Left ventricle myocardium inferior (tissue), 1 donor: ENCODE data around the gene KRTAP10-4. TPM values are rescaled to one million over a fixed set of nuclear protein-coding genes. Genes with fewer than 3 reads are reported as not detected.
"Not testable (repeated sequence)": the region's sequence is repeated elsewhere in the genome, so short reads cannot be mapped to it uniquely, and the experiment has no call there.

ENCODE experiments used
- DNase-seq: peaks from one replicate; pipeline ENCODE4 v3.0.0-alpha.2; 2020
- H3K27ac ChIP-seq: fragments of 200-600 bp; replicated peaks from 2 replicates; pipeline ENCODE4 v1.8.0; 2021
- H3K27me3 ChIP-seq: fragments of 200-600 bp; 2 replicates; pipeline ENCODE4 v1.8.0; 2021; ENCODE audit warnings: low read depth
- H3K36me3 ChIP-seq: fragments of 200-600 bp; 2 replicates; pipeline ENCODE4 v1.8.0; 2021
- H3K4me1 ChIP-seq: fragments of 200-600 bp; 2 replicates; pipeline ENCODE4 v1.8.0; 2021
- H3K4me3 ChIP-seq: fragments of 200-600 bp; 2 replicates; pipeline ENCODE4 v1.8.0; 2021; ENCODE audit warnings: mild to moderate bottlenecking, moderate library complexity
- H3K9me3 ChIP-seq: fragments of 200-600 bp; replicated peaks from 2 replicates; pipeline ENCODE4 v1.8.0; 2021
- intact Hi-C: fragments of 100-400 bp; cut with micrococcal nuclease; formaldehyde crosslinking; loops from one replicate; pipeline ENCODE4 v1.11.0; 2022
- total RNA-seq: library from RNA; stranded (reverse); fragmentation: NEBNext Ultra II Directional; extraction: Animal tissue kit (Norgen Biotek cat#: 25700); gene quantifications from one replicate; pipeline ENCODE4 v1.2.1, GENCODE V29; 2021
- TF ChIP-seq, protein P1 (sequence below): fragments of 200-600 bp; IDR thresholded peaks from 2 replicates; pipeline ENCODE4 v1.8.0; 2021; ENCODE audit warnings: antibody characterized with exemption, mild to moderate bottlenecking, borderline replicate concordance
- donor health status: DM: no; HTN: yes; CAD: no; lungs with severe emphysema.

Gene KRTAP10-4
- total RNA-seq, 1 donor from 2014 or later = not detected

DNA sequence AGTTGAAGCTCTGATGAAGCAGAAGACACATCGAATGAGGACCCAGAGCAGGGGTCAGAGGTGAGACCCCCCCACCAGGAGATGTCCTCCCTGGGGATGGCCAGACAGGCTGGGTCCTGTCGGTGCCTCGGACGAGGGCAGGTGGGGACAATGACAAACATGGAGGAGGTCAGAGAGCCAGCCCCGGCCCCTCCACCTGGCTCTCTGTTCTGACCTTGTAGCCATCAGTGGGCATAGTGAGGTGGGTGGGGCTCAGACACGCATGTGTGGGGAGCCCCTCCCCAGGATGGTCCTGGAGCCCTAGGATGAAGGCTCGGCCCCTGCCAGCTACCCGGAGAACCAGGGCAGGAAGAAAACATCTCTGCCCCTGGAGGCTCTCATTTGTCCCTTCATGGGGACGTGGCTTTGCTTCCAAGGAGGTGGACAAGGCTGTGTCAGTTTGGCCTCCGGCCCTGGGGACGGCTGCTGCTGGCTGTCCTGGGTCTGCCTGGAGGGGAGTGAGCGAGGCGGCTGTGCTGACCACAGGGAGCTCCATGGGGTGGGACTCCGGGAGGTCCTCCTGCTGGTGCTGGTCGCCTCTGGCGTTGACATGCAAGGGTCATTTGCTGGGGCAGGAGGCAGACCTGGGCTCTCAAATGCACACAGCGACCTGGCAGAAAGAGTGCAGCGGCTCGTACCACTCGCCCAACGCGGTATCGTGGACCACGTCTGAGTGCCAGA is 16.2 kb downstream of the KRTAP10-4 start:
- Histone ChIP-seq H3K4me3 (no peak overlapping the region), H3K4me1 (peaks cover 8% of the 10 kb centered on the region), H3K36me3 (no peaks in the 10 kb centered on the region), H3K27ac (no peak overlapping the region), H3K27me3 (peaks cover 37% of the 10 kb centered on the region), H3K9me3 (peaks cover 7% of the 10 kb centered on the region)
- DNase-seq = no peak
- TF ChIP-seq, protein P1, sequence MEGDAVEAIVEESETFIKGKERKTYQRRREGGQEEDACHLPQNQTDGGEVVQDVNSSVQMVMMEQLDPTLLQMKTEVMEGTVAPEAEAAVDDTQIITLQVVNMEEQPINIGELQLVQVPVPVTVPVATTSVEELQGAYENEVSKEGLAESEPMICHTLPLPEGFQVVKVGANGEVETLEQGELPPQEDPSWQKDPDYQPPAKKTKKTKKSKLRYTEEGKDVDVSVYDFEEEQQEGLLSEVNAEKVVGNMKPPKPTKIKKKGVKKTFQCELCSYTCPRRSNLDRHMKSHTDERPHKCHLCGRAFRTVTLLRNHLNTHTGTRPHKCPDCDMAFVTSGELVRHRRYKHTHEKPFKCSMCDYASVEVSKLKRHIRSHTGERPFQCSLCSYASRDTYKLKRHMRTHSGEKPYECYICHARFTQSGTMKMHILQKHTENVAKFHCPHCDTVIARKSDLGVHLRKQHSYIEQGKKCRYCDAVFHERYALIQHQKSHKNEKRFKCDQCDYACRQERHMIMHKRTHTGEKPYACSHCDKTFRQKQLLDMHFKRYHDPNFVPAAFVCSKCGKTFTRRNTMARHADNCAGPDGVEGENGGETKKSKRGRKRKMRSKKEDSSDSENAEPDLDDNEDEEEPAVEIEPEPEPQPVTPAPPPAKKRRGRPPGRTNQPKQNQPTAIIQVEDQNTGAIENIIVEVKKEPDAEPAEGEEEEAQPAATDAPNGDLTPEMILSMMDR = no peak
- intact Hi-C loops = no loop called here

DNA sequence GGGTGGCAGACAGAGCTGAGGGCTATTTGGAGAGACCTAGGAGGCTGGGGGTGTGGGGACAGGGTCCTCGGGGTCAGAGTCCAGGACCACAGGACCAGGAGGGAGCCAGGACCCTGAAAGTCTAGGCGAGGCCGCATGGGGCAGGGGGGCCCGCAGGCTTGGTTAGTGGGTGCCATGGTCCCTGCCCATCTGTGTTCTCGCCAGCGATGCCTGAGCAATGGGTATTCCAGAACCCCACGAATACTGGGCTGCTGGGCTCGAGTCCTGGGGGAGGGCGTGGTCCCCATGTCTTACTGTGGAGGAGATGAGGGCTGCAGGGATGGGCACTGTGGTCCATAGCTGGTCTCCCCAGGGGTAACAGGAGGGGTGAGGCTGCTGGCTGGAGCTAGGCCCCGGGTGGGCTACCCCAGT is 16.8 kb downstream of the KRTAP10-4 start:
- Histone ChIP-seq H3K27ac (no peak overlapping the region), H3K4me3 (no peak overlapping the region), H3K9me3 (peaks cover 7% of the 10 kb centered on the region), H3K27me3 (peaks cover 37% of the 10 kb centered on the region), H3K4me1 (peaks cover 8% of the 10 kb centered on the region), H3K36me3 (no peaks in the 10 kb centered on the region)
- intact Hi-C loops = no loop called here
- DNase-seq = no peak
- TF ChIP-seq, protein P1 = no peak

DNA sequence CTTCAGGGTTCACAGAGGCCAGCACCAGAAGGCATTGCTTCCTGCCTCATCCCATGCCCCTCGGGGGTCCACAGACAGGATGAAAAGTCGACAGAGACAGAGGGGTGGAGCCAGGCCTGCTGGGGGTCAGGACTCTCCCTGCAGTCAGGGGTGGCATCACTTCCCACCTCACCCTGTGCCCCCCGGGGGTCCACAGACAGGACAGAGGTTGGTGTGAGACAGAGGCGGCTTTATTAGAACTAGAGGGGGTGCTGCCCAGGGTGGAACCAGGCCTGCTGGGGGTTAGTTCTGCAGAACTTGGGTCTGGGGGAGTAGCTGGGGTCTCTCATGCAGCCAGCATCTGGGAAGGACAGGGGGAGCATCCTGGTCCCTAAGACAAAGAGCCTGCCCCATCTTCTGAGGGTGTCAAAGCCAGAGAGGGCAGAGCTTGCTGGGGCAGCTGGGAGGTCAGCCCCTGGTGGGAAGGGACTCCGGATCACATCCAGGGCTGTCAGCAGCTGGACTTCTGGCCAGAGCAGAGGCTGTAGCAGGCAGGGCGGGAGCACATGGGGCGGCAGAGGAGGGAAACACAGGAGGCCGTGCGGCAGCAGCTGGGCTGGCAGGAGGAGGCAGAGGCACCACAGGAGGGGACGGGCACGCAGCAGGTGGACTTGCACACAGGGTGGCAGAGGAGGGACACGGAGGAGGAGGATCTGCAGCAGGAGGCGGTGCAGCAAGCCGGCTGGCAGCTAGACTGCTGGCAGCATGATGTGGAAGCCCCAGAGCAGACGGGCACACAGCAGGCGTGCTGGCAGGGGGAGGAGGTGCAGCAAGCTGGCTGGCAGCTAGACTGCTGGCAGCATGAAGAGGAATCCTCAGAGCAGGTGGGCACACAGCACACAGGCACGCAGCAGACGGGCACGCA is 17.6 kb downstream of the KRTAP10-4 start:
- H3K4me1 ChIP-seq, H3K36me3 ChIP-seq, intact Hi-C loops, H3K27ac ChIP-seq, H3K4me3 ChIP-seq, DNase-seq, H3K9me3 ChIP-seq: not testable (repeated sequence)
- peaks cover 32% of the 10 kb centered on the region for H3K27me3 ChIP-seq

DNA sequence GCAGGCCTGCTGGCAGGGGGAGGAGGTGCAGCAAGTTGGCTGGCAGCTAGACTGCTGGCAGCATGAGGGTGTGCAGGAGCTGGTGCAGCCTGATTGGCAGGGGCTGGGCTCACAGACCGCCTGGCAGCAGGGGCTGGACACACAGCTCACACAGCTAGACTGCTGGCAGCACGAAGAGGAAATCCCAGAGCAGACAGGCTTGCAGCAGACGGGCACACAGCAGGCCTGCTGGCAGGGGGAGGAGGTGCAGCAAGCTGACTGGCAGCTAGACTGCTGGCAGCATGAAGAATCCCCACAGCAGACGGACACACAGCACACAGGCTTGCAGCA is 18.2 kb downstream of the KRTAP10-4 start:
- DNase-seq, H3K27ac ChIP-seq, H3K36me3 ChIP-seq, intact Hi-C loops, H3K9me3 ChIP-seq, H3K4me3 ChIP-seq, H3K4me1 ChIP-seq: not testable (repeated sequence)
- H3K27me3 ChIP-seq = peaks cover 28% of the 10 kb centered on the region

DNA sequence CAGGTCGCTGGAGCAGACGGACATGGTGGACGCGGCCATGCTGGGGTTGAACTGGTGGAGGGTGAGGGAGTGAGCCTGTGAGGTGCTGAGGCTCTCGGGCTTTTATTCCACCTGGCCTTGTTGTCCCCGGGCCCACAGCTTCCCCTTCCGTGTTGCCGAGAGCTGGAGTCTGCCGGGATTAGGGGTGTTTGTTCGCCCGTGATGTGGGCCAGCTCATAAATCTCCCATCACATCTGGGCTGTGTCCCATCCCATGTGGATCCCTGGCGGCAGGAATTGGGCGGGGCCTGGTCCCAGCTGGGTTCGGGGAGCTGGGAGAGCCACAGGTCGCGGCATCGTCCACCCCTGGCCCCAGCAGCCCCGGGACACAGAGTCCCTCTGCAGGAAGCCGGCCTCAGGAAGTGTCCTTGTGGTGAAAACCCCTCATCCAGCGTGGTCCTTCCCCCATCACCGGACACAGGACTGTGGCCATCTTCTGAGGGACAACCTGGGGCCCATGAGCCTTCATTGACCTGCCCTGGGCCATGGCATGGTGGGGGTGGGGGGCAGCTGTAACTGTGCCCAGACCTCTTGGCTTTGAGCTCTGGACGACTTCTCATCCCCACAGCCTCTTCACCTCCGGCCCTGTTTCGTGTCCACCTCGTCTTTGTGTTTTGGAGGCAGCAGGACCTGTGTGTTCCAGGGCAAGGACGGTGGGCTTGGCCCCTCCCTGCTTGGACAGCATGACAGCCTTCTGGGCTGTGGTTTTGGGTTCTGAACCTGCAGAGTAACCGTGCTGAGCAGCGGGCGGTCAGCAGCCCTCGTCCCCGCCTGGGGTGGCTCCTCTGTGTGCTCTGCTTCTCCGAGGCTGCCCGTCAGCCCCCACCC is 19.1 kb downstream of the KRTAP10-4 start, which contains the start of gene KRTAP10-6:
KRTAP10-6 (minus strand) TSS at position 60 of the 866 bp plus-strand sequence; CDS start at position 39, 21 bp downstream.
- Histone ChIP-seq H3K4me1 (peaks cover 8% of the 10 kb centered on the region), H3K27ac (no peak within 1 kb of the TSS), H3K9me3 (no peaks in the 10 kb centered on the region), H3K36me3 (no peaks in the 10 kb centered on the region), H3K4me3 (no peak within 1 kb of the TSS), H3K27me3 (peaks cover 26% of the 10 kb centered on the region)
- intact Hi-C loops = no loop called here
- TF ChIP-seq, protein P1 = no peak
- DNase-seq = no peak

DNA sequence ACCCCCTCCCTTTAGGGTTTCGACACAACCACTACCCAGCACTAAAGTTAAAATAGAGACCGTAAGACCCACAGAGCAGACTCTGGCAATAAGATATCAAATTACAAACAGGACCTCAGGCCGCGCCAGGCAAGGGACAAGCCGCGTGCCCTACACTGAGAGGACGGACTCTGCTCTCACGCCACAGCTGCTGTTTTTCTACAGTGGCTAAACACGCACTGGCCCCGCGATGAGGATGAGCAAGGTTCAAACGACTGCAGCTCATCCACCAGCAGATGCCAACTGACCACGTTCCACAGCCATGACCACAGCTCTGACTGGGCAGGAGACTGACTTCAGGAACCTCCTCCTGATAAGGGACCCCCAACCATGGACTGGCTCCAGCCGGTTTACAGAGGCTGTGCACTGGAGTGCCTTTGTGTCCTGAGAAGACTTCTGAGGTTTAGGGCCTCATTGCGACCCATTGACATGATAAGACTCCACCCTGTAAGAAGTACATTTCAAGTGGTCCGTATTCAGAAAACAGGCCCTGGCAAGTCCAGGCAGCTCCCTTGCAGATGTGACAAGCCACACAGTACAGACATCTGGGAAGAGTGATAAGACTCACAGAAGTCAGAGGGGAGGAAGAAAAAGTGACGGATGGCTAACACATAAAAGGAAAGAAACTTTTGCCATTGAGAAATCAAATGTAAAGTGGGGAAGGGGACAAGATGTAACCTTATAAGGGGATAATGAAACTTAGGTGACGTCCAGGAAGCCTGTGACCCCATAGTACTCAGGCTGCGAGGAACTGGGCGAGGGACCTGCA is 20.3 kb downstream of the KRTAP10-4 start:
- no peak for DNase-seq
- Histone ChIP-seq H3K4me1 (peaks cover 8% of the 10 kb centered on the region), H3K9me3 (peaks cover 9% of the 10 kb centered on the region), H3K36me3 (no peaks in the 10 kb centered on the region), H3K27me3 (peaks cover 33% of the 10 kb centered on the region), H3K4me3 (no peak overlapping the region), H3K27ac (no peak overlapping the region)
- intact Hi-C loops = no loop called here
- TF ChIP-seq, protein P1 = no peak
